Endometrial microvascular endothelial cells (primary cell): ENCODE data around the gene MESP1. TPM values are rescaled to one million over a fixed set of nuclear protein-coding genes. Genes with fewer than 3 reads are reported as not detected.

Experiments used
- in situ Hi-C: cut with HindIII; loops from 2 replicates; pipeline ENCODE4 v1.10.0; 2017; ENCODE audit warnings: low sequenced_read_pairs, low pct_unique_long_range_greater_than_20kb; ENCODE audit errors: inconsistent ontology term
- total RNA-seq: library from RNA; depleted of rRNA; stranded (reverse); fragments of >200 nt; gene quantifications from one replicate; pipeline ENCODE4 v1.2.3, GENCODE V29; 2015; ENCODE audit errors: inconsistent ontology term

Gene MESP1
- total RNA-seq, 1 donor from 2014 or later = 0.46 TPM

DNA sequence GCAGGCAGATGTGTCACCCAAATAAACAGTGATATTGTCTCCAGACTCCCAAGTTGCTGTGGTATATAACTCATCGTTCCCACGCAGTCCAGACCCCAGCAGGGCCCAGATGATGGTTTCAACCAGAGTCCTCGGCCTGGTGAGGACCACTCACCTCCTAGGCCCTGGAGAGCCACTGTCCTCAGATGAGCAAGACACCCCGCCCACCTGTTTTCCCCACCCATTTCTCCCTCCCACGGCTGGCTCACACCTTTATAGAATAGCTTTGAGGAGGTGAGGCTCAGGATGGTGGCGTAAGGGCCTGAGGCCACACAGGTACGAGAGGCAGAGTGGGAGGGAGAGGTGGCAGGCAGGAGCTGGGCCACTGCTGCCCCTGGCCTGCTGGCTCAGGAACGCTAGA is 7.5 kb downstream of the MESP1 start:
- in situ Hi-C loops = no loop called here

DNA sequence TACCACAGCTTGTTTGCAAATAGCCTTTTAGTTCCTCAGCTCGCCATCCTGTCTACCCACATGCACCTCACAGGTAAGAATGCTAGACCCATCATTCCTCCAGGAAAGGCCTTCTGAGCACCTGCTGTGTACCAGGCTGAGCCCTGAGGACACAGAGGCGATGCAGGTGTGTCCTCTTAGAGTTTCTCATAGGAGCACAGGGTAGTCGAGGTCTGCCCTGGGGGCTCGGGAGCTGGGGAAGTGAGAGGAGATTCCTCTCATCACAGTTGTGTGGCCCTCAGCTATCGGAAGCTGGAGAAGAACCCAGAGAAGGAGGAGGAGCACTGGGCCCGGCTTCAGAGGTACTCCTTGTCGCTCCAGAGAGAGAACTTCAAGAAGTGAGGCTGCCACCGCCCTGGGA is 8.0 kb downstream of the MESP1 start:
- in situ Hi-C loops = no loop called here

DNA sequence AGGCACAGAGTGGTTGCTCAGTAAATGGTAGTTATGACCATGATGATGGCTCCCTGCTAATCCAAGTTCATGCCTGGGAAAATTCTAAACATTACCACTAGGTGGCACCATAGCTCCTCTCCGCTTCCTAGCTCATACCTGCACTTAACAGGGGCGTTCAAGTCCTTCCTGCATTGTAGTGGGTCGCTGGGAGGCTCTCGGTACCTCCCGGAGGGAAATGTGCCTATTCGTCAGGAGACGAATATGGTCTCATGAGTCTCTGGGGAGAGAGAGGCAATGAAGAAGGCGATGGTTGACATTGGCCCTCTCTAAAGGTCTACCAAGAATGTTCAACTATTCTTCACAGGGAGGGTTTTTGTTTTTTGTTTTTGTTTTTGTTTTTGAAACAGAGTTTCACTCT is 10.9 kb downstream of the MESP1 start:
- in situ Hi-C loops = no loop called here

DNA sequence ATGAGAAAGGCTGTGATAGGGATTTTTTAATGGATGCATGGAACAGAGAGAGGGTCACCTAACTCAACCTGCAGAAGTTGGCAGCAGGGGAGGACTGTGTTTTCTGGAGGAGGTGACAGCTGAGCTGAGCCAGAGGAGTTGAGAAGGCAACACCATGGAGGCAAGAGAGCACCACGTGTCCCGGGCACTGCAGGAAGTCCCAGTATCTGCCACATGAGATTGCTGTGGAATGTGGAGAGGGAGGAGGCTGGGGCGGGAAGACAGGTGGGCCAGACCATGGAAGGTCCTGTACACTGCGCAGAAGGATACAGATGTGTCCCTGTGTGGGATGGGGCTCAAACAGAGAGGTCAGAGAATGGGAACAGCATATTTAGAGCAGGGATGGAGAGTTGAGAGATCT is 15.3 kb downstream of the MESP1 start:
- in situ Hi-C loops = no loop called here

DNA sequence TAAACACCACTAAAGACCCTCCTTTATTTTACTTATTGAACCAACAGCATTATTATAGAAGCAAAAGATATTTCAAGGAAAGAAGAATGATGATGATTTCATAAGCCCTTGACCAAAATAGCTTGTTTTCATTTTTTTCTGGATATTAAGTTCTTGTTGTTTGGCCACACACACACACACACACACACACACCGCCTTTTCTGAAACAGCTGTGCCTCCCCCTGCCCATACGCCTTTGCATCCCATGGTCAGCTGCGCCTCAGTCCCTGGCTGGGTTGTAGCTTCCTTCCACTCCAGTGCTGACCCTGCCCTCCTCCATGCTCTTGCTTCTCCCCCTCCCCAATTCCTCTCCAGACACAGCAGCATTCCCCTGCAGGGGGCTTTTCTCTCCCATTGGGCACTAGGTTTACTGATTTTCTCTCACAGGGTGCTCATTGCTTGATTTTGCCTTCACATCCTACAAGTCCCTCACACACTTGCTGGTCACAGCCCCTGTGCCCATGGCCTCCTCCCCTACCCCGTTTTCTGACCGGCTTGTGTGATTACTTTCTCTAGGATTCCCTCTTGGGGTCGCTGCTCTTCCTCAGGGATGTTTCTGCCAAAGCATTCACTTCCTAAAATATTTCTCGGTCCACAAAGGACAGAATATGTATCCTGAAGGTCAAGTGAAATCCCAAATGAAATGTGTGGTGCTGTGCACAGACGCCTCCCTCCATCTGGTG is 18.4 kb downstream of the MESP1 start:
- in situ Hi-C loops = no loop called here

DNA sequence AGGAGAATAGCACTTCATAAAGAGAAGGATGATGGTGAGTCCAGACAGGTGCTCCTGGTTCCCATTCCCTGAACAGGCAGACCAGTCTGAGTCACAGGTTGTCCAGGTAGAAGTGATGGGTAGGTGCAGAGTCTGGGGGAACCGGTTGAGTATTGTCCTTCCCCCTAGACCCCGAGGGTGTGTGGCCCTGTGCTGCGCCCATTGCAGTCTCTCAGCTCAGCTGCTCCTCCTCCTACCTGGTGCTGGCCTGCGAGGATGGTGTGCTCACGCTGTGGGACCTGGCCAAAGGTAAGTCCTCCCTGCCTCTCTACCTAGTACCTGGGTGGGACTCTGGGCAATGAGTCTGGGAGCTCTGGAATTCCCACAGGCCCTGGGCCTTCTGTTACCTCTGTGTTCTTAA is 19.8 kb downstream of the MESP1 start:
- in situ Hi-C loops = no loop called here

DNA sequence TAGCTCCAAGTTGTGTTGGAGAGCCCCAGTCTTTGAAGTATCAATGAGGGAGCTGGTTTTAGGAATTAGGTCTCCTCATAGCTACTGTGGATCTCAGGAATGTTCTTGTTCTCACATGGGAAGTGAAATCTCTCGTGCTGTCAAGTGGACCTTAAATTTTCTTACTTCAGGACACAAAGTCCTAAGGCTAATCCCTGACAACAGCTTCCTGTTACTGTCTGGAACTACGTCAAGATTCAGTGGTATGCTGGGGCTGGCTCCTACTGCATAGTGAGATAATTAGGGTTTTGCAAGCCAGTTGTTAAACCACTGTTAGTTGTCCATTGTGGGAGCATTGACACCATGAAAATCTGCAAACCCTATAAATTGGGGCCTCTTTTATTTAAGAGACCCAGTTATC is 22.8 kb downstream of the MESP1 start:
- in situ Hi-C loops = no loop called here

DNA sequence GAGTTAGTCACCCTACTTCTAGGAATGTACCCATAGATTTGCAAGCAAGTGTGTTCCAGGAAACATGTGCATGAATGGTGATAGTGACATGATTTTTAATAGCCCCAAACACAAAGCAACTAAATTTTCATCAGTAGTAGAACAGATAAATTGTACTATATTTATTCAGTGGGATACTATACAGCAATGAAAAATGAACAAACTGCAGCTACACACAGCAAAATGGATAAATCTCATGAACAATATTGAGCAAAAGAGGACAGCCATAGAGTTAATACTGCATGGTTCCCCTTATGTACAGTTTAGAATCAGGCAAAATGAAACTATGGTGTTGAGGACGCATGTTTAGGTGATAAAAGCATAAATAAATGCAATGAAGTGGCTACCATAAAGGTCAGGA is 26.0 kb downstream of the MESP1 start:
- in situ Hi-C loops = no loop called here

DNA sequence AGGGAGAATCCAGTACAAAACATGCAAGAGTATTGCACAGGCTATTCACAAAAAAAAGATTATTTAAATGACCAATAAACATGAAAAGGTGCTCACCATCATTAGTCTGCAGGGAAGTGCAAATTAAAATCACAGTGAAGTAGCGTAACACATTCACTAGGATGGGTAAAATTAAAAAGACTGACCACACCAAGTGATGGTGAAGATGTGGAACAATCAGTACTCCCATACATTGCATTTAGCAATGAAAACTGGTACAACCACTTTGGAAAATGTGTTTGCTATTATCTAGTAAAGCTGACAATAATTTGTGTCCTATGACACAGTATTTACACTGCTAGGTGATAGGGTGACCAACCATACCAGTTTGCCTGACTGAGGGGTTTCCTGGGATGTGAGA is 26.4 kb downstream of the MESP1 start:
- in situ Hi-C loops = no loop called here

DNA sequence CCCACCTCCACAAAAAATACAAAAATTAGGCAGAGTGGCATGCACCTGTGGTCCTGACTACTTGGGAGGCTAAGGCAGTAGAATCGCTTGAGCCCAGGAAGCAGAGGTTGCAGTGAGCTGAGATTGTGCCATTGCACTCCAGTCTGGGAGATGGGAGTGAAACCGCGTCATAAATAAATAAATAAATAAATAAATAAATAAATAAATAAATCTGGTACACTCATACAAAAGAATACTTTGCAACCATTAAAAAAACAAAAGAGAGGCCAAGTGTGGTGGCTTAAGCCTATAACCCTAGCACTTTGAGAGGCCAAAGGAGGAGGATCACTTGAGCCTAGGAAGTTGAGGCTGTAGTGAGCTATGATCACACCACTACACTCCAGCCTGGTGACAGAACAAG is 28.0 kb downstream of the MESP1 start:
- in situ Hi-C loops = no loop called here

DNA sequence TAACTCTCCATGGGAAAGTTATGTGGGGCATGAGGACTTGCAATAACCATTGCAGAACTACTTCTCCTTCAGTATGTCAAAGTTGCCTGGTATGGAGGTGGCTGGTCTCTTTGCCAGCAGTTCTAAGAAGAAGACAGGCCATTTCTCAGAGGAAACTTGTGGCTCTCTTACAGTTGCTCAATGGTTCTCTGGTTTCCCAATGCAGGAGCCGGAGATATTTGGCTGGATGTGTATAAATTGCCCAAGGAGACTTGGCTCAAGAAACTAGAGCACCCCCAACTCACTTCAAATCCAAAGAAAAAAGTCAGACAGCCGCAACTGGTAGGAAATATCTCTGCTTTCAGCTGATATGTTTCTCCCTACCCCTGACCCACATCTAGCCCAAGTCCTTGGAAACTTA is 36.3 kb downstream of the MESP1 start:
- in situ Hi-C loops = no loop called here

DNA sequence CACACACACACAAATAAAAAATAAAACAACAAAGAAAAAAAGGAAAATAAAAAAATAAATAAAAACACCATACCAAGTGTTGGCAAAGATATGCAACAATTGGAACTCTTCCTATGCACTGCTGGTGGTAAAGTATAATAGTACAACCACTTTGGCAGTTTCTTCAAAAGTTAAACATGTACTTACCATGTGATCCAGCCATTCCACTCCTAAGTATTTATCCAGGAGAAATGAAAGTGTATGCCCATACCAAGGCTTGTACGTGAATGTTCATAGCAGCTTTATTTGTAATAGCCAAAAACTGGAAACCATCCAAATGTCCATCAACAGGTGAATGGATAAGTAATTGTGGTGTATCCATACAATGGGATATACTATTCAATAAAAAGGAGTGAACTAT is 43.5 kb downstream of the MESP1 start:
- in situ Hi-C loops = no loop called here

DNA sequence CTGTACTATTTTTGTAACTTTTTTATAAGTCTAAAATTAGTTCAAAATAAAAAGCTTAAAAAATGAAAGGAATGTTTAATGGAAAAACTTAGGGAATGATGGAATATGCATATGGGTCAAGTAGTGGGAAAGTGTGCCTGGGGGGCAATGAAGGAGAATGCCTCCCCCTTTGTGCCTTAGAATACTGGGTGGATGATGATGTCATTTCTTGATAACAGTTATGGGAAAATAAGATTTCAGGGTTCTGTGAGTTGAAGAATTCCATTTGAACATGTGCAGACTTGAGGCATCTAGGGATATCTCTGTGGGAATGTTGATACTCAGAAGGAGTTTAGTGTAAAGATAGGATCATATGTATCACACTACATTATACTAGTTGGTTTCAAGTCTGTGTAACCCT is 46.6 kb downstream of the MESP1 start:
- in situ Hi-C loops = no loop called here

Other genes starting within 250 kb of the MESP1 start
- 6.9 TPM for gene TICRR, start 175.8 kb downstream of the MESP1 start, total RNA-seq
- gene KIF7, start 95.8 kb downstream of the MESP1 start, total RNA-seq = 5.9 TPM
- 0.19 TPM for gene PLIN1, start 71.9 kb downstream of the MESP1 start, total RNA-seq
- 4.8 TPM for gene PEX11A, start 60.5 kb downstream of the MESP1 start, total RNA-seq
- 0.19 TPM for gene WDR93, start 60.4 kb downstream of the MESP1 start, total RNA-seq
- not detected for gene MESP2, start 25.1 kb upstream of the MESP1 start, total RNA-seq
- 134 TPM for gene ANPEP, start 63.6 kb upstream of the MESP1 start, total RNA-seq
- 52.5 TPM for gene AP3S2, start 142.7 kb upstream of the MESP1 start, total RNA-seq
- 12.5 TPM for gene ARPIN, start 161.7 kb upstream of the MESP1 start, total RNA-seq